ENCODE data around the gene TMEM200C.

TMEM200C gene

DNA sequence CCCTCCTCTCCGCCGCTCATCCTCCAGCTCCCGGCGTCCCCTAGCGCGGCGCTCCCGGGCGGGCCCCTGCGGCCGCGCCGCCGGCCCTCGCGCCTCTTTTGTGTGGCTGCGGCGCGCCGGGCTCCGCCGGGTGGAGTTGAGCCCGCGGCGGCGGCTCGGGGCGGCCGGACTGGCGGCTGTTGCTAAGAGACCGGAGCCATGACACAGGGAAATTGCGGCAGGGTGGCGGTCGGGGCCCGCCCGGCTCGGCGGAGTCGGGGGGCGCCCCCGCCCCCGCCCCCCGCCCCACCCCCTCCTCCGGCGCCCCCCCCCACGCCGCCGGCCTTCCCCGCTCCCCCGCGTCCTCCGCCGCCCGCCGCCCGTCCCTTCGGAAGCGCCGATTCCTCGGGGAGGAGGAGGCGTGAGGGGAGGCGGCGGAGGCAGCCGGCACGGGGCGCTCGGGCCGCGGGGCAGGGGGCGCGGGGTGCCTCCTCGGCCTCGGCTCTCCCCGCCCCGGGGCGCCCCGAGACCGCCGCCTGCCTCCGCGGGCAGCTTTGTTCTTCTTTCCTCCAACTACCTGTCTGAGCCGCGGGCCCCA lies at the start of gene TMEM200C:
Gene TMEM200C, minus strand, starts transcription at position 224 of the 577 bp plus-strand sequence. CDS start 3,459 bp downstream, outside the sequence.
- no peaks in the 10 kb centered on the region for H3K9me3 ChIP-seq (ENCODE audit: severe bottlenecking)
- no peak for TF ChIP-seq CTCF (IDR thresholded peaks at IDR 0.05; ENCODE audit: low read depth, low read length)
- DNase-seq, result peak; percentile 11
- no peaks in the 10 kb centered on the region for H3K36me3 ChIP-seq
- no peak within 1 kb of the TSS for H3K27ac ChIP-seq
- peaks cover 82% of the 10 kb centered on the region for H3K27me3 ChIP-seq (ENCODE audit: insufficient read depth, low read depth, severe bottlenecking)
- H3K4me3 ChIP-seq (ENCODE audit: low read depth, low read length), result peak within 1 kb of the TSS; percentile 33

GRCh38 chr18:5944448-5944847 lies 49.1 kb upstream of the TMEM200C start:
- H3K9me3 ChIP-seq (ENCODE audit: severe bottlenecking), result no peaks in the 10 kb centered on the region
- TF ChIP-seq CTCF (IDR thresholded peaks at IDR 0.05; ENCODE audit: low read depth, low read length), result no peak
- H3K36me3 ChIP-seq, result no peaks in the 10 kb centered on the region
- H3K4me3 ChIP-seq (ENCODE audit: low read depth, low read length), result no peak overlapping the region
- H3K27me3 ChIP-seq (ENCODE audit: insufficient read depth, low read depth, severe bottlenecking), result no peaks in the 10 kb centered on the region
- no peak overlapping the region for H3K27ac ChIP-seq
- no peak for DNase-seq

- H3K4me3 ChIP-seq (ENCODE audit: low read depth, low read length), result no peak overlapping the region
- no peak for DNase-seq
- peaks cover 3% of the 10 kb centered on the region for H3K27me3 ChIP-seq (ENCODE audit: insufficient read depth, low read depth, severe bottlenecking)
- no peaks in the 10 kb centered on the region for H3K36me3 ChIP-seq
- H3K9me3 ChIP-seq (ENCODE audit: severe bottlenecking), result no peaks in the 10 kb centered on the region
- H3K27ac ChIP-seq, result no peak overlapping the region
- no peak for TF ChIP-seq CTCF (IDR thresholded peaks at IDR 0.05; ENCODE audit: low read depth, low read length)
Observed at GRCh38 chr18:5943514-5943913, 48.2 kb upstream of the TMEM200C start.

DNA sequence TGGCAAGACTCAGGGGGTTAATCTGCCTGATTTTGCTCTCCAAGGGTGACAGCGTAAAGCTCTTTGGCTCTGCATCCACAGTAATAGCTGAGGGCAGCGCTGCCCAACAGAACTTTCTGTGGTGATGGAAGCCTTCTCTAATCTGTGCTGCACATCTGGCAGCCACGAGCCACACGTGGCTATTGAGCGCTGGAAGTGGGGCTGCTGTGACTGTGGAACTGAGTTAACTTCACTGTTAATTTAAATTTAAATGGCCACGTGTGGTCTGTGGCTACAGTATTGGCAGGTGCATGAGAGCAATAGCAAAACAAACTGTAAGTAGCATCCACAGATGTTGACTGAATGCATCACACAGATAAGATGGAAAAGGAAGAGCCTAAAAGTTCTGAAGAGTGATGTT lies 47.3 kb upstream of the TMEM200C start:
- Histone ChIP-seq H3K36me3 (no peaks in the 10 kb centered on the region), H3K27me3 (ENCODE audit: insufficient read depth, low read depth, severe bottlenecking) (peaks cover 9% of the 10 kb centered on the region), H3K4me3 (ENCODE audit: low read depth, low read length) (no peak overlapping the region), H3K27ac (no peak overlapping the region), H3K9me3 (ENCODE audit: severe bottlenecking) (no peaks in the 10 kb centered on the region)
- no peak for TF ChIP-seq CTCF (IDR thresholded peaks at IDR 0.05; ENCODE audit: low read depth, low read length)
- no peak for DNase-seq

GRCh38 chr18:5941890-5942289 lies 46.6 kb upstream of the TMEM200C start:
- no peak for TF ChIP-seq CTCF (IDR thresholded peaks at IDR 0.05; ENCODE audit: low read depth, low read length)
- Histone ChIP-seq H3K9me3 (ENCODE audit: severe bottlenecking) (no peaks in the 10 kb centered on the region), H3K27ac (no peak overlapping the region), H3K36me3 (no peaks in the 10 kb centered on the region), H3K27me3 (ENCODE audit: insufficient read depth, low read depth, severe bottlenecking) (peaks cover 9% of the 10 kb centered on the region), H3K4me3 (ENCODE audit: low read depth, low read length) (no peak overlapping the region)
- no peak for DNase-seq
